GM18861 (cell line): ENCODE results near the gene NPL.

Experiments
- ATAC-seq: cut with Tn5 transposase; IDR thresholded peaks from one replicate; pipeline ENCODE4 v1.9.1; 2021; ENCODE audit not compliant: unreplicated experiment

NPL gene

DNA sequence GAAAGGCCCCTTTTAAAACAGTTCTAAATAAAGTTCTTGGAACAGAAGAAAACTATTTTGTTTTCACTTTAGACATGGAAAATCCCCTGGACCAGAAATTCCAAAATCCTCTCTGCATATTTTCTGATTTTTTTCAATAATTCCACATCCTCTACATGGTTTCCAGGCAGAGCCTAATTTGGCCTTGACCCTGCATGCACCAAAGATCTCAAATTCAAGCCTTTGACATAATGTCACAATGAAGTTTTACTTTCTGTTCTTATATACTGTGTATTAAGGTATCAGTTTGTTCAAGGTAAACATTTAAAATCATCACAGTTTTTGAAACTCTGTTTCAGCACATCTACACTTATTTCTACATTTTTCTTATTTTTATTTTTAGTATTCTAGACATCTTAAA lies 12.2 kb upstream of the NPL start:
- ATAC-seq: no peak

DNA sequence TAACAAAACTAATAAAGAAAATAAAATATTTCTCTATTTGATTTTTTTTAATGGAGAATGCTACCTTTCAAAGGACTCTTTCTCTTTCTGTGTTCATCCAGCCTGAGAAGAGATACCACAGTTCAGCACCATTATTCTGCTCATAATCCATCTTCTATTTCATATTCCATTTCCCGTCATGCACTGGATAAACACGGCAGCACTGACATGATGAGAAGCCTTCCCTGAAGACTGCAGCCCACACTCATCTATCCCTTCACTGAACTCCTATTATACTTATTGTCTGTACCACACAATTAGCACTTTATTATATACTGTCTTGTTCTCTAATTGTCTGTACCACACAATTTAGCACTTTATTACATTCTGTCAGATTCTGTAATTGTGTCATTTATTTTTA lies 10.7 kb upstream of the NPL start:
- ATAC-seq: no peak

DNA sequence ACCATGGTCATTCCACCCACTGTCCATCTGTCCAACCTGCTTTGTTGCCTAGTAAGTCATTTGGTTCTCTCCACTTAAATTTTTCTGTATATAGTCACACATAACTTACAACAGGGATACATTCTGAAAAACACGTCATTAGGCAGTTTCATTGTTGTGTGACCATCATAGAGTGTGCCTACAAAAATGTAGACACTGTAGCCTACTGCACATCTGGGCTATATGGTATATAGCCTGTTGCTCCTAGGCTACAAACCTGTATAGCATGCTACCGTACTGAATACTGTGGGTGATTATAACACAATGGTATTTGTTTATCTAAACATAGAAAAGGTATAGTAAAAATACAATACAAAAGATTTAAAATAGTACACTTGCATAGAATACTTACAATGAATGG lies 10.0 kb upstream of the NPL start:
- ATAC-seq: no peak

DNA sequence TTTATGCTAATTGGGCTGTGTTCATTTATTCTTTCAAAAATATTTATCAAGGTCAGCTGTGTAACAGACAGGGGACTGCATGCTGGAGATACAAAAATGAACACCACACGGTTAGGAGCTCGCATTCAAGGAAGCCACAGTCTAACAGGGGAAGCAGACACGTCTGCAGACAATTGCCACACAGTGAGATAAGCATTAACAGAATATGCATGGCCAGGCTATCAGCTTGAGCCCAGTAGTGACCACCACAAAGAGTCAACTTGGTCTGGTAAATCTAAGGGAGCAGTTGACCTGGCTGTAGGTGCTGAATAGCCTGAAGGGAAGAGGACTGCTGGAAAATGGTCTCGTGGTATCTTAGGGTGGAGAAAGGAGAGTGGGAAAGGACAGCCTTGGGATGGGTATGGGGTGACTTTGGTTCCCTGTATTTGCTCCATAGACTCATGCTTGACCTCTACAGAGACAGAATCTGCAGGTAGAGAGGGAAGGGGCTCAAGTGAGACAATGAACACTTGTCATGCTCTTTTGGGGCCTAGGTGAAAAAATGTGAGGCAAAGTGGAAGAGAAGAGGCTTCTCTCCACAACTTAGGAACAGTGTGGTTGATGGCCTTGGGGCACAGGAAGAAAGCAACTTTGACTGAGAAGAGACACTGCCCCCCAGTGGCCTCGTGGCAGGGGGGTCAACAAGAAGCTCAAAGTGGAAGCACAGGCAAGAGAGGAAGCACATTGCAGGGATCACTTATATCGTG lies 7.6 kb upstream of the NPL start:
- ATAC-seq: no peak

DNA sequence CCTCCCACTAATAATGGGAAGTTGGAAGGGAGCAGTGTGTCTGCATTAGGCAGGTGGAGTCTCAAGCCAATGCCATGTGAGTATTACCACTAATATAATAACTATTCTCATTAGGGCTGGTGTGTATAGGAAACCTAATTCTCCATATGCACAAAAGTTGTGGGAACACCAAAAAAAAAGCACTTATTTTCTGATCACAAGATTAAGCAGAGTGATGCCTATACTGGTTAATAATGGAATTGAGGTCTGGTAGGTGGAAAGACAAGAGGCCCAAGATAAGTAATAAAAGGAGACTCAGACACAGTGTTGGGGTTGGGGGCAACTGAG lies 7.0 kb upstream of the NPL start:
- no peak for ATAC-seq

DNA sequence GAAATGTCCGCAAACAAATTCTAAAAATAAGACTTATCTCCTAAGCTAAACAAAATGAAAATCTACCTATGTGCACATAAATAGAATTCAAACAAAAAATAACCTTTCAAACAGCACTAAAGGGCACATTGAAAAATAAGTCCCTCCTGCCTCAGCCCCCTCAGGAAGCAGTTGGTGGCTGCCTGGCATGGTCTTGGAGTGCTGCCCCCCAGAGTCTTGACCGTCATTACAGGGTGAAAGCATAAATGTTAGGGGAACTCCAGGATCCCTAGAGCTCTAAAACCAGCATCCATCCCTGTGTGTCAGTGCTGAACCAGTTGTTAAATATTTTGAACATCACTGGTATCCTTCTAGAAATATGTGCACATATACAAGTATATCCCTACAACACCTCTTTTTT lies 6.5 kb upstream of the NPL start:
- no peak for ATAC-seq

DNA sequence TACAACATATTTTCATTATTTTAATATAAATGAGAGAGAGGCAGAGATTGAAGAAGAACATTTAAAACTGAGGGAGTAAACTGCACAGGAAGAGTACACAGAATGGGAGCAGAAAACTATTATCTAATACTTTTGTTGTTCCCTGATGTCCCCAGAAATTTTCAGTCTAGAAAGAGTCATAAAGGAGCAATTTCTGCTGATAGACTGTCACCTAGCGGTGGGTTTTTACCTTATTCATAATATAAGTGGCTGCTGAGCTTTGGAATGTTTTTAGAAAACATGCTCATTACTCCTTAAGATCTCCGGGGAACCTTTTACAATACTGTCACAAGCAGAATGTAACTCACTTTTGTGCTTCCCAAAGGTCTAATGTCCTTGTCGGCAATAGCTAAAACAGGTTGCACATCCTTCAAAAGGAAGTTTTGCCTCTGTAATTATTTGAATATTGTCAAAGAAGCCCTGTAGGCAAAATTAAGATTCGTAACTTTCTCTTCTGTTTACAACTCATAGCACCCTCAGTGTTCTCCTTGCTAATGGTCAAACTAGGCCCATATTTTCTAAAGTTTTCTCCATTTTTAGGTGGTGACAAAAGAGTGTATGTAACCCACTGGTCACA lies 4.9 kb upstream of the NPL start:
- ATAC-seq: no peak

DNA sequence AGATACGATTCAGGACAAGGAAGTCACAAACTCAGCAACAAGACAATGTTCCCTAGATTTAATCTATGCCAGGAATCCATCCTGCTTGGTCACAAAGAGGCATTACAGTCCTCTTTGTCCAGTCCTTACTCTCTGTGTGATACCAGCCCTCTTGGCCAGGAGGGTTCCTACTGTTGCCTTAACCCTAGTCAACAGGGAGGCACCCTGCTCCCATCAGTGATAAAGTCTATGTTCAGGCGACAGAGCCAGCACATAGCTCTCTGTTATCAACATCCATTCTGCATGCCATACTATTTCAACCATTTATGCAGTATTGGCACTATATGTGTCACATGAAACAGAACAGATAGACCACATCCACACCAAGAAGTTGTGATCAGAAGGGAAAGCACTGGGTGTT lies 4.4 kb upstream of the NPL start:
- no peak for ATAC-seq

DNA sequence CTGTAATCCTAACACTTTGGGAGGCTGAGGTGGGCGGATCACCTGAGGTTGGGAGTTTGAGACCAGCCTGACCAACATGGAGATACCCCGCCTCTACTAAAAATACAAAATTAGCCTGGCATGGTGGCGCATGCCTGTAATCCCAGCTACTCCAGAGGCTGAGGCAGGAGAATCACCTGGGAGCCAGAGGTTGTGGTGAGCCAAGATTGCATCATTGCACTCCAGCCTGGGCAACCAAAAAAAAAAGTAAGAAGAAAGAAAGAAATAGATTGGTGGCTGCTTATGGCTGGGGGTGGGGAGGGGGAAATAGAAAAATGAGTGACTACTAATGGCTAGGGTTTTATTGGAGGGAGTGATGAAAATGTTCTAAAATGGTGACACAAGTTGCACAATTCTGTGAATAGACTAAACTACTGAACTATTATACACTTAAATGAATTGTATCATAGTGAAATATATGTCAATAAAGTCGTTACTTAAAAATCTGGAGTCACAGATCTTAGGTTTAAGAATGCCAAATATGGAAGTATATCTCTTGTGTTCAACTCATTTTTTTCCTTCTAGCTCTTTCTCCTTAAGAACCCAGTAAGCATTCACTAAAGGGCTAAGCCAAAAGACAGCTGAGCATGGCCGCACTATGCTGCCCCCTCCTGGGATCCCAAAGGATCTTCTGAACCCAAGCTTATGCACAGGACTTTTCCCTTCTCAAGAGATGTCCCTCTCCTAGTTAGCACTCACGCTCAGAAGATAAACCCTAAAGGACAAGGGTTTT lies 3.2 kb upstream of the NPL start:
- ATAC-seq: no peak

DNA sequence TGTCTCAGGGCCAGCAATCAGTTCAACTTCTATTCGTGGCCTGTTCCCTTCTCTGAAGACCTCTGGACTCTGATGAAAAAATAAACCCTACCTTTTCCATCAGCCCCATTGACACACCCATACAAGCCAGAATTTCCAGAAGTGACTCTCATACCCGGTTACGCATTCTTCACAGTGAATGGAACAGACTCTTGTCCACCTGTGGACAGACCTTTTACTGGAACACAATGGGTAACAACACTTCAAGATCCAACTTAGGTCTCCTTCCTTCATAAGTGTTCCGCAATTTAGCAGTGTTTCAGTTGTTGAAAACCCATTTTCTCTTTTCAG lies 2.6 kb upstream of the NPL start:
- ATAC-seq: no peak

DNA sequence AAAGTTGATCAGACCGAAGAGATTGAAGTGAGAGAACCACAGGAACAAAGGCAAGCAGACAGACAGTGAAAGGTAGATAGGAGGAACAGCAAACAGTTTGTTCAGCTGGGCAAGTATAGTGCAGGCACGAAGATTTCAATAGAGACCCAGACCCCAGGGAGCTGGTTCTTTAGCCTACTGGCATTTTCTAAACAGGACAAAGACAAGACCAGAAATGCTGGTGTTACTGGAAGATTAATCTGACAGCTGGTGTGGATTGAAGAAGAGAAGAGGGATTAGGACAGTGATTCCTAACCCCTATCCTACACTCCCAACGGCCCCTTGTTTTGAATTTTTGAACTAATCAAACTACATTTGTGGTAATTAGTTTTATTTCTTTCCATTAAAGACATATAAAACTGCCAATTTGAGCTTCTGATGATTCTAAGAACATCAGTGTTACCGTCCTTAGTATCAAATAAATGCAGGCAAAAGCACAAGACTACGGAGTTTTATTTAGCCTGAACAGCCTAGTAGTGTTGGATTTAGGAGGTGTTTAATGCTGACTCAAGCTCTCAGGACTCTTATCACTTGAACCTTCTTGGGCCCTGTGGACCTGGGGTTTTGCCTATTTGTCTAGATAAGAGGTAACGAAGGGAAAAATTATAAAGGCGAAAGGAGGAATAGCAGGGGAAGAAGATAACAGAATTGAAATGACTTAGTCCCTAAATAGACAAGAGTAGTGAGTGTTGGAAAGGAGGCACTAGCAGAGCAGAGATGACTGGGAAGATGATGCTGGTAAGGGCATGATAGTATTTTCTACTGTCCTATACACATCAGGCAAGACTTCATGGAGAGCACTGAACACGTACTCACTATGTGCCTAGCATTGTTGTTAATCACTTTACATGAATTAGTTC lies 2.0 kb downstream of the NPL start:
- no peak for ATAC-seq

DNA sequence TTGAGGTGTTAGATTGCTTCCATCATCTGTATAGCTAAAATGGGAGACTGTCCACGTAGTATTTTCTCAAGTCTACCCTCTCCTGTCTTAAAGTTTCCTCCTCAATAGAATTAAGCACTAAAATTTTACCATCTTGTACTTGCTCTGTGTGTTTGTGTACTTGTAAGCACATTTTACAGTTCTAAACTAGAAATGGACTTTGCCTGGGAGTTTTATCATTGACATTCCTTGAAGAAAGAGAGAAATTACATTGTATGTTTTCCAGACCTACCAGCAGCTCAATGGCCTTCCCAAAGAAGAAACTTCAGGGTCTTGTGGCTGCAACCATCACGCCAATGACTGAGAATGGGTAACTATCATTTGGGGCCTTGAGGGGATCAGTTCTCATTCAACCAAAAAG lies 4.5 kb downstream of the NPL start:
- ATAC-seq: no peak

DNA sequence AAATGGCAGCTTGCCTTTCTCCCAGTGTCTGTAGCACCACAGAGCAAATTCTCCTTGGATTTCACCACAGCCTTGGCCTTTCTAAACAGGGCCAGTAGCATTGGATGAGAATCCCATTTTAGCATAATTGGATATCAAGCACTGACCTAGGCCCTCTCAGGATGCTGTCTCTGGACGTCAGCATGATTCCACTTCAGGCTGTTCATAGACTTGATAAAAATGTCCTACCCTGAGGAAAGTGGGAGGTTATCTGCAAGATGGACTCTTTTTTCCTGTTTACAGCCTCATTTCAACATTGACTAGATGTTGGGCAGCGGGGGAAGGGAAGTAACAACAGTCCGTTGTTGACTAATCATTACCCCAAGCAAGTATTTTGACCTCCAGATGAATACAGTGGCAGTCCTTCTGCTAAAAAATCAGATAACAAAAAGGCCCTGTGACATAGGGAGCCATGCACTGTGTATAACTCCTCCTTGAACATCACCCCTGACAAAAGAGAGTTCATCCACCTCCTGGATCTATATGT lies 5.2 kb downstream of the NPL start:
- no peak for ATAC-seq

DNA sequence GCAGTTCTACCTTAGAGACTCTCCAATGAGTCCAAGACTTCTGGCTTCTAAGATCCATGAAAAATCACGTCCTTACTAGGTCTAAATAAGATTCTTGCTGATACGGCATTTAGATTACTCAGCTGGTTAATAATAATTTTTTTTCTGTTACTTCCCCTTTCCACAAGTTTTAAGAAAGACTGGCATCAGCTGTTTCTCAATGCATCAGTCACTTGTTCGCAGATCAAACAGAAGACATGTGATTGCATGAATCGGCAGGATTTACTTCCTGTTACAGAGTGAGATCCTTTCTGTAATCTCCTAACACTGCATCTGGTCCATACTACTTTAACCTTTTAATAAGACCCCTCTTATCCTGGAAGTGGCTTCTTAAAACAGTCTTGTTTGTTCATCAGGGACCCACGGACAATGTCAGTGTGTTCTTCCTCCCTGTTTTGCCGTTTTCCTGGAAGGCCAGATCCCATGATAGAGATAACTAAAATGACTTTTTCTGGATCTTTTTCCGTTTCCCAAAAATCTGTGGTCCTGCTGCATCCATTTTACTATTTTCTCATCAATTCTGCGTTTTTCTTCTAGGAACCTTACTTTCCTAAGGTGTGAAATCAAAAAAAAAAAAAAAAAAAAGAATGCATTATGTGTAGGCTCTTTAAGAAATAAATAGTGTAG lies 6.1 kb downstream of the NPL start:
- ATAC-seq: no peak

DNA sequence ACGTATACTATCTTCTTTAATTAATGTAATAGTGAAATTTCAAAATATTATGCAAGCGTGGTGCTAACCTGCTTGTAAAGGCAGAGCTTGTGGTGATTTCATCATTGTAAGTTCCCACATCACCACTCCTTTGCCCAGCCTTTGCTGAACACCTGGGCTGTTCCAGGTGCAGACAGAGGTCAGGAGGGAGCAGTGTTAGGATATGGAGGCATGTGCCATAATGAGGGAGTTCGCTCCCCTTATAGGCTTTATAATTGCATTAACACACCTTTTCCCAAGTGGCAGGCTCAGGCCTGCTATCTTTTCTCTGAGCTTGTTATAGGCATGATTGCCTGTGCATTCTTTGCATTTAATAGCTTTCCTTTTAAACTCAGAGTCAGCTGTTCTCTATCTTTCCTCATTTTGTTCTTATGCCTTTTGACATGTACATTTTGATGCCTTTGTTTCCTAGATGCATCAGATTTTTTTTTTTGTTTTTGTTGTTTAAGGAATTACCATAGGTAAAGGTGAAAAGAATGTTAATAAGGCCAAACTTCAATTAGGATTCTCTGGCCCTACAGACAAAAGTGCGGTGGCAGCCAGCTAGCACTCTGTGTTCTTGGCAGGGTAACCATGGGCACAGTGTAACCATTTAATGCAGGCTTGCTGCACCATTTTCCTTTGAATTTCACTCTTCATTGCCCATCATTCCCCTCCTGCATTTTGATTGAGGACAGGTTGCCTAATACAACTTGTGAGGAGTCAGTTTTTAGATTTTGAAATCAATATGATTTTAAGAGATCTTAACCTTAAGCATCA lies 12.6 kb downstream of the NPL start:
- ATAC-seq: no peak

DNA sequence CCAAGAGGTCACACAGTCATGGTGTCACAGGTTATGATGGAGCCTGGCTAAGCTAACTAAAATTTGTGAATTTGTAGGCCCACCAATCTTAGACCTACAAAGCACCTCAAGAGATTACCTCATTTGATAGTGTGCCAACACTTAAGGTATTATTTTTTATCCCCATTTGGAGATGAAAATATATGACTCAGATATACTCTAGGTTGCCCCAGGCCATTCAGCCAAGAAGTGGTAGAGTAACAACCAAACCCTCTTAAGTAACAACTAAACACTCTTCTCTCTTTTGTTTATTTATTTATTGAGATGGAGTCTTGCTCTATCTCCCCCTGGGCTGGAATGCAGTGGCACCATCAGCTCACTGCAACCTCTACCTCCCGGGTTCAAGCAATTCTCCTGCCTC lies 14.3 kb downstream of the NPL start:
- ATAC-seq: no peak

DNA sequence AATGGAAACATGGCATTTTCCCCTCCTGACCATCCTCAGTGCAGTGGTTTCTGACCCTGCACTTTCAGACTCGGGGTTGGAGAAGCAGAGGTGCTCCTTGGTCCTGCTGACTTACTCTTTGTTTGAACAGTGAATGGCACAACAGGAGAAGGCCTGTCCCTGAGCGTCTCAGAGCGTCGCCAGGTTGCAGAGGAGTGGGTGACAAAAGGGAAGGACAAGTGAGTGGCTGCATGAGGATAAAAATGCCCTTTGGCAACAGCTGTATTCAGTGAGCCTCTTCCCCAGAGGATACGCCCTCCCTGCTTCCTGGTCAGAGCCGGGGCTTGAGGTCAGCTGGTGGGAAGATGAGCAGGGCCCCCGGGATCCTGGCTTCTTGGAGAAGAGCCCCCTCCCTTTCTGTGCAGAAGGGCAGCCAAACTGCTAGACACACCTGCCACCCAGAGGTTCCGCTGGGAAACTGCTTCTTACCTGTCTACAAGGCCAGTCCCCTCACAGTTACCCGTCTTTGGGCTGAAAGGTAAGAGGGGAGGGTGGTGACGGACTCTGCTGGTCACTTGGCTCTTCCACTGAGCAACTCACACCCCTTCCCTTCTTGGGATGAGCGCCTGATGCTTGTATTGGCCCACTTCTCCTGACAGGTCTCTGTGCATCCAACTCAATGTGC lies 16.6 kb downstream of the NPL start:
- no peak for ATAC-seq

DNA sequence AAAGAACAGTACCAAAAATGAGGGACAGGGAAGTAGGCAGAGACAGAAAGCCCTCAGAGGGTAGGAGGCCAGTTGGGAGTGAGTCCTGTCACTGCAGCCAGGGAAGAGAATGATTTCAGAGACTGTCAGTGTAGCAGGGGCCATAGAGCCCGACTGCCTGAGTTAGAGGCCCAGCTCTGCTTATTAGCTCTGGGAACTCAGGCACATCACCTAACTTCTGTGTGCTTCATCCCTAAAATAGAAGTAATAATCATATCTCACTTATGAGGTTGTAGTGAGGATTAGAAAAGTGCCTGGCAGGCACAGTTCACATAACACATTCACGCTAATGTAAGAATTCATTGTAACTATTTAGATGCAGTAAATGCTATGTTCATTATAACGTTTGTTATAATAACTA lies 18.3 kb downstream of the NPL start:
- no peak for ATAC-seq

DNA sequence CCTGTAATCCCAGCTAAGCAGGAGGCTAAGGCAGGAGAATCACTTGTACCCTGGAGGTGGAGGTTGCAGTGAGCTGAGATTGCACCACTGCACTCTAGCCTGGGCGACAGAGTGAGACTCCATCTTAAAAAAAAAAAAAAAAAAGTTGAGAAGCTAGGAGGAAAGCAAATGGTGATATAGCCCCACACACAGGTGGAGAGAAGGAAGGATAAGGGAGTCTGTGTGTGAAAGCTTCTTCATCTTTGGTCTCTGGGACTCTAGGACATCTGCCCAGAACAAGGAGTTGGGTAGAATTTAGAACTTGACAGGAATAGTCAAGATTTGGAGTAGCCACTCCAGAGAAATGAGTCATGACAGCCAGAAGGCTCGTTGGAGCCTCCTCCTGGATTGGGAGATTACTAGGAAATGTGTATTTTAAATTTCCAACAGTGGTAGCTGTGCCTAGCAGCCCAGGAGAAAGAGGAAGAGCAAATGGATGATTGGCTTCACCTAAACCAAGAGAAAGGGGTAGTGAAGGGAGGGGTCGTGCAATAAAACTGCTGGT lies 19.9 kb downstream of the NPL start:
- ATAC-seq: no peak
